GM21723 (cell line): Measurements from ENCODE around the gene IFI27L2.

Experiments used
- ATAC-seq: cut with Tn5 transposase; IDR thresholded peaks from one replicate; pipeline ENCODE4 v1.9.1; 2021; ENCODE audit warnings: mild to moderate bottlenecking, moderate library complexity; ENCODE audit not compliant: unreplicated experiment

The IFI27L2 gene

DNA sequence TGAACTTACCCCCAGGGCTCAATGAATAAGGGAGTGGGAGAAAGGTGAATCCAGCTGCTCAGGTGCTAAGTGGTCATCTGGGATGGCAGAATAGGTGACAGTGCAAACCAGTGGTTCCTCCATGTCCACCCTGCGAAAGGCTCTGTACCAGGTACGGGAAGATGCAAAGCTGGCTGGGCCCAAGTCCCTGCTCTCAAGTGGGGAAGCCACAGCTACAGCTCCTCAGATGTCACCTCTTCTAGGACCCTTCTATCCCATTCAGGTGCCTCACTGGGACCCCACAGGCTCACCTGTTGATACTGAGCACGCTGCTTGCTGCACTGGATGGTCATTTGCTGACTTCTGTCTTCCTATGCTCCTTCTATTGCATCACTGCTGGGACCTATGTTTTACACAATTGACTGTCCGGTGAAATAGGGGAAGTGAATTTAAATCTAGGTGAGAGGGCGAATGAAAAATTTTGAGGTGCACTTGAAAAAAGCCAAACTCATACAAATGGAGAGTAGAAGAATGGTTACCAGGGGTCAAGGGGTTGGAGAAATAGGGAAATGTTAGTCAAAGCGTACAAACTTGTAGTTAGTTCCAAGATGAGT lies 24.4 kb upstream of the IFI27L2 start:
- no peak for ATAC-seq

DNA sequence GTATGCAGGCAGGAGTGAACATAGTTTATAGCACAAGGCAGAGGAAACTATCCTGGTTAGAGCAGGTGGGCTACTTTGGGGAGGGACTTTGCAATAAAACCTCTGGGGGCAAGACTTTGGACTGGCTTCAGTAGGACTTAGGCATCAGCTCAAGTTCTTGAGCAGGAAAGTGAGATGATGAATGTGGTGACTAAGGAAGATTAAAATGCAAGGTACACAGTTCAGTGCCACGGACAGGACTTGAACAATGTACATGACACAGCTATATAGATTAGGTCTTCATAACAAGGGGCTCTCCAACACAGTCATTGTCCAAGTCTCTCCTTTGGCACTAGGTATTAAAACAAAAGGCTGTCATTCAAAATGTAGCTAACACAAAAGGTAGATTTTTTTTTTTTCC lies 23.3 kb upstream of the IFI27L2 start:
- no peak for ATAC-seq

DNA sequence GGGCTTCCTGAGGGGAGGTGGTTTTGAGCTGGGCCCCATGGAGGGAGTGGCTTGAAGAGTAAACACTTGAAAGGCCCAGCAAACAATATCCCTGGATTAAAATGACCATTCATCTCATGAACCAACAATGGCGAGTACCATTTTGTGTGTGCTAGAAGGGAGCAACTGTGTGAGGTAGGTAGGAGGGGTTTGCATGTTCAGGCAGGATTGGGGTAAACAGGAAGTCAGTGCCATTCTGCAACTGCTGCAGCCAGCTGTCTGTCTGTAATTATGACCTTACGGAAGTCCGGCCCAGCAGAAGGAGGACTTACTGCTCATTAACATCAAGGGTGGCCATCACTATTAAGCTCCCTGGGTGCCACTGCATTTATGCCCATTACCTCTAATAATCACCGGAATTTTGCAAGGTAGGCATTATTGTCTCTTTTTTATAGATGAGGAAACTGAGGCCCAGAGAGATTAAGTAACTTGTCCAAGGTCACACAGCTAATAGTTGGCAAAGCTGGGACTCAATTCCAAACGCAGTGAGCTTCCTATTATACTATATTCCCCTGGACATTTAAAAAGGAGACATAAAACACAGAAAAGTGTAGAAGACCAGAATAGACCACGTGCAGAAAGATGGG lies 16.6 kb upstream of the IFI27L2 start:
- no peak for ATAC-seq

DNA sequence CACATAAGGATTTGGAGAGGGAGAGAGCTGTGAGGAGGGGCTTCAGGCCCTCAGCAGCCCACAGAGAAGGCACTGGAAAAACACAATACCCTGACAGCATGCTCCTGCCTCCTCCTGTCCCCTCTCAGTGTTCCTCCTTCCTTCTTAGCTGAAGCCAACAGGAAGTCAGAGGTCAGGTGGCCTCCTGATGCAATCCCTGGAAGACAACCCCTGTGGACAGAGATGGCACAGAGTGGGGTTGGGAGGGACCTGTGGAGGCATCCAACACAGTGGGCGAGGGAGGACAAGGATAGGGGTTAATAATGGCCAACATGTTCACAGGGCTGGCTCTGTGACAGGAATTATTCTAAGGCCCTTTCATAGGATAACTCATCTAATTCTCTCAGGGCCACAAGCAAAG lies 15.4 kb upstream of the IFI27L2 start:
- ATAC-seq = no peak

DNA sequence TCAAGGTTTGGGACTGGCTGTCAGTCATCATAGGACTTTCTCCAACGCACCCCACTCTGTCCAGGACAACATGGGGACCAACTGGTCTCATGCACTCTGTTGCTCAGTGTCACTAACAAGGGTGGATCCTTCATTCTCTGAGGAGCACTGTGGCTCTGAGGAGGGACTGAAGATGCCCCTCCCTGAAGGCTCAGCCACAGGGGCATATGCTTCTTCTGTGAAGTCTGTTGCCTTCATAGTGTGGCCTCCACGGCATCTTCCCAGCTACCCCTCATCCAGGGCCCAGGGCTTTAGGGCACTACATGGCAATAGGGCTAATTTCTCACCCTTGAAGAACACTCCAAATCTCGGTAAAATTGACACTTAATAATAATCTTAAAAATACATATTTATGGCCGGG lies 14.3 kb upstream of the IFI27L2 start:
- no peak for ATAC-seq

DNA sequence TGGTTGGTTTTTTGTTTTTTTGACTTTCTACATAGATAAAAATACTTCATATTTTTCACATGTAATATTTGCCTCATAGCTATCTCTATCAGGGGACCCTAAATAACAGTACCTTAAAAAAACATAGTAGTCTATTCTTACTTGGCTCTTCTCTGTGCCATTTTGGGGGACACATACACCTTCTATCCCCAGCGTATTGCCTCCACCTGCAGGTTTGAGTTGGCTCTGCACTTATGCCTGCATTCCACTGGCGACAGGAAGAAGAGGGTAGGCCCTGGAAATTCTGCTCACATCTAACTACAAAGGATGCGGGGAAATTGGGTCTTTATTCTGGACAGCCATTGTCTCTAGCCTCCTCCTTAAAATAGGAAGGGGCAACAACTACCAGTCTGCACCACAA lies 13.8 kb upstream of the IFI27L2 start:
- no peak for ATAC-seq

DNA sequence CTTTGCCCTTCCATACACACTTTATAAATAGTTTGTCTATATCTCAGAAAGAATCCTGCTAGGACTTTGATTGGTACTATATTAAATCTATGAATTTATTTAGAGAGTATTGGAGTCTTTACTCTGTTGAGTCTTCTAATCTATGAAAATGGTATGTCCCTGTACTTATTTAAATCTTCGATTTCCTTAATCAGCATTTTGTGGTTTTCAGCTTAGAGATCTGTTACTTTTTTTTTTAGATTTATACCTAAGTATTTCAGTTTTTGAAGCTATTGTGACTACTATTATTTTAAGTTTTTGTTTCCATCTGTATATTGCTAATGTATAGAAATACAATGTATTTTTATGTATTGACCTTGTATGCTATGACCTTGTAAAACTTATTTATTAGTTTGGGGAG lies 13.4 kb upstream of the IFI27L2 start:
- ATAC-seq = no peak

DNA sequence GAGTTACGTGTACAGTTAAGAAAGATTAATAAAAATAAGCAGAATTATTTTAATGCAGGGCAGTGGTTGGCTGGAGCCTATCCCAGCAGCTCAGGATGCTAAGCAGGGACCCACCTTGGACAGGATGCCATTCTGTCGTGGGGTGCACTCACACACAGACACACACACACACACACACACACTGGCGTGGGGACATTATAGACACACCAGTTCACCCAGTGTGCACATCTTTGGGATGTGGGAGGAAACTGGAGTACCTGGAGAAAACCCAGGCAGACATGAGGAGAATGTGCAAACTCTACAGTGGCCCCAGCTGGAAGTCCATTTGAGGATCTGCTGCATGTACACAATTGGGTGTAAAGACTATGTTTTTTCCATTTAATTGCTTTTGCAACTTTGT lies 12.8 kb upstream of the IFI27L2 start:
- ATAC-seq = no peak

DNA sequence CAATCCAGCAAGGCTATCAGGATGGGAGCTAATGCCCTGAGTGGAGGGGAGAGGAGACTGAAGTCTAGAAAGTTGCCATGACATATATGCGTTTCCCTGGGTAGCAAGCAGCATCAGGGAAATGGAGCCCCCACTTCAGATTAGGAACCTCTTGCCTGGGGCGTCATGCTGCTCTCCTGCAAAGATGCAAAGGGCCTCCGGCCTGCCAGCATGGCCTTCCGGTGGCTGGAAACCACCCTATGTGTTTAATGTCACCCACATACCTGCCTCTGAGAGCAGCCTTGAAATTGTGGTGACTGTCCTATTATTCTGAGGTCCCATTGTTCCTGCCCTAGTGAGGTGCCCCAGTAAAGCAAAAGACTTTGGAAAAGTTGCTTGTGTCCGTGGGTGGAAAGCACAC lies 10.0 kb upstream of the IFI27L2 start:
- no peak for ATAC-seq

DNA sequence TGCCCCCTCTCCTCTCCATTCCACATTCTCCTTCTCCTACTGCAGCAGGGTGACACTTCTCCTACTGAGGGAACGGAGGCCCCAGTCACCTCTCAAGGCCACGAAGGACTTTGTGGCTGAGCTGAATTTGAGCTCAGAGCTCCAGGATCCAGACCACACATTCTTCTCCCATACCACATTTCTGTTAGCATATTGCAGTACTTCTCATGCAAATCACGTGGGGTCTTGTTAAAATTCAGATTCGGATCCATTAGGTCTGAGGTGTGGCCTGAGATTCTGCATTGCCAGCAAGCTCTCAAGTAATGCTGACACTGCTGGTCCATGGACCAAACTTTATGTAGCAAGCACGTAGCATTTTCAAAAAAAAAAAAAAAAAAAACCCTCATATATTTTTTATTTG lies 9.6 kb upstream of the IFI27L2 start:
- ATAC-seq = no peak

DNA sequence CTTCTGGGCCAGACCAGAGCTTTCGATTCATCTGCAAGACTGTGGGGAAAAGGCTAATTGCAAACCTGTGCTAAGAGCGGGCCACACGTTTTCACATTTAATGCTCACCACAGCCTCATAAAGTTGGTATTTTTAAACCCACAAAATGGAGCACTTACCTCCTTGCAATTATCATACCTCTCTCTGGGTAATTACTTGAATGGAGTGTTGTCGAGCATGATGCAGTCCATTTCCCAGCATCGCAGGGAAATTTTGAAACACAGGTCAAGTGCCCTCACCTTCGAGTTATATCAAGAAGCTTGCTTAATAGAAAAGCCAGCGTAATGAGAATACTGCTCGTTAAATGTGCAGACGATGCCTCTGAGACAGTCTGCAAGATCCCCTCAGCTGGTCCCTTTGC lies 8.8 kb upstream of the IFI27L2 start:
- ATAC-seq = no peak

DNA sequence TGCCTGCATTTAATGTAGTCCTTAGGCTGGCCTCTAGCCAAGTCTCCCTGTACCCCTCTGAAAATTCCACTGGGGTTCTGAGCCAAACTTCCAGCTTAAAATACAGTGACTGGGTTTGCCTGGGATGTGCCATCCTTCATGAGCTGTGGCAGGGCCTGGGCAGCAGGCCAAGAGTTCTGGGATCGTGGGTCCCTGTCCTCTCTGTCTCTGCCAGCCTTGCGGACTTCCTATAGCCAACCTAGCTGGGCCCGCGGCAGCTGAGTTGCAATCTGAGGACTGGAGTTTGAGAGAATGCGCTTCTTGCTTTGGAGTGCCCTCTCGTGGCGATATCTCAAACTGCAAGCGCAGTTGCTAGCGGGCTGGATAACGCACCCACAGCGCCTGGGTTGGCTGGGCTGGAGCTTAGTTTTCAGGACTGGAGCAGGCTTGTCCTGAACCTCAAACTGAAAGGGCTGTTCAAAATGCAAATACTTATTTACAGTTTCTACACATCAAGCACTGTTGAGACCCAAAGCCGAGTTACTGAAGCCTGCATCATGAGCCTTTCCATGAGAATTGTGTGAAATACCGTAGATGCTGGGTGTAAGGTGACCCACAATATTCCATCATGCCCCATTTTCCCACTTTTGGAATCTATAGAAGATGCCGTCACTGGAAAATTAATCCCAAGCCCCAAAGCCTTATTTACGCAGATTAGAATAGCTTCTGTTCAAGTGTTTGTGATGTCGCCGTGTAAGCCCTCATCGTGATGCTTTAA lies 7.3 kb upstream of the IFI27L2 start:
- peak; percentile 90 for ATAC-seq

DNA sequence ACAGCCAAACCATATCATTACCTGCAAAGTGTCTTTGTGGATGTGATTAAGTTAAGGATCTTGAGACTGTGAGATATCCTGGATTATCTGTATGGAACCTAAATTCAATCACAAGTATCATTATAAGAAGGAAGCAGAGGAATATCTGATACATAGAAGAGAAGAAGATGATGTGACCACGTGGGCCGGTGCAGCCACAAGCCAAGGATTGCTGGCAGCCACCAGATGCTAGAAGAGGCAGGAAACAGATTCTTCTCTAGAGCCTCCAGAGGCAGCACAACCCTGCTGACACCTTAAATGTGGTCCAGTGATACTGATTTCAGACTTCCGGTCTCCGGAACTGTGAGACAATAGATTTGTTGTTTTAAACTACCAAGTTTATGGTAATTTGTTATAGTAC lies 6.1 kb upstream of the IFI27L2 start:
- no peak for ATAC-seq

DNA sequence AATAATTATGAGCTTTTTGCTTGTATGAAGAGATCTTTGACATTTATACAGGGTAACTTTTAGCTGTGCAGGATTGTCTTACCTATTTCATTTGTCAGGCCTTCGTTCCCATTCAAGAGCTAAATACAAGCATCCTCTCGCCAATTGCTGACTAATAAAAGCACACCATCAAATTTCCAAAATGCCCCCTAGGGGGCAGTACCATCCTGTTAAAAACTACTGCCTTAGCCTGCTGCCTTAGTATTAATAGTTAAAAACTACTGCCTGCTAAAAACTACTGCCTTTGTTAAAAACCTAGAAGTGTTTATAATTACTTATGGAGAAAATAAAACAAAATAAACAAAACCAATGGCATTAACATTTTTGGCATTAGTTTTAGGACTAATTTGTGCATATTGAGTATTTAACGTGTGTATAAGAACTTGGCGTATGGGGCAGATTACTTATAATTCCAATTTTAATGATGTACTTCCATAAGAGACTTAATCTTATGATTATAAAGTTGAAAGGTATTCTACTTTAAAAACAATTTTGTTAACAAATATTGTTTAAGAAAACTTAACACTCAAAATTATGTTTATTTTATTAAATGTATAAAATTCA lies 3.0 kb upstream of the IFI27L2 start:
- peak; percentile 42 for ATAC-seq

DNA sequence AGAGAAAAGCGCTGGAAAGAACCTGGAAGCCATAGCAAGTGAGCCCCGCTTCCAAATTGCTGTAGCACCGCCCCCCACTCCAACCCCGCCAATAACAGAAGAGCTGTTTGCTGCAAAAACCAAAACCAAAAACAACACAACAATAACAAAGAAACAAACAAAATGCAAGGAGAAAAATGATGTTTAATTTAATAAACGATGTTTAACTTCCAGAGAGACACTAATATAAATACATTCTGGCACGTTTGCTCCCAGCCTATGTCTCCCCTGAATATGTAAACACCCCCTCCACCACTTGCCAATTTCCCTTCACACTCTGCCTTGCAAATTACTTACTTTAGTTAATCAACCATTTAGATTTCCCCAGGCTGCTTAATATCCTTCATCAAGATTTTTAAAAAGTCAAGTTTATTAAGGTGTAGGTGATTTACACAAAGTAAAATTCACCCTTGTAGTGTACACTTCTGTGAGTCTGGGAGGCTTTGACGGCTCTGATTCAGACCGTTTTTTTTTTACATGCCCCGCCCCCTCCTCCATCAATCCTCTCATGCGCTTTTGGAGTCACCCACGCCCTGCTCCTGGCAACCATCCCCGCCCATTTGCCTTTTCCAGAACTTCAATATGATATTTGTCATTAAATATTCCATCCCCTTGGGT lies 482 bp upstream of the IFI27L2 start:
- ATAC-seq = no peak

DNA sequence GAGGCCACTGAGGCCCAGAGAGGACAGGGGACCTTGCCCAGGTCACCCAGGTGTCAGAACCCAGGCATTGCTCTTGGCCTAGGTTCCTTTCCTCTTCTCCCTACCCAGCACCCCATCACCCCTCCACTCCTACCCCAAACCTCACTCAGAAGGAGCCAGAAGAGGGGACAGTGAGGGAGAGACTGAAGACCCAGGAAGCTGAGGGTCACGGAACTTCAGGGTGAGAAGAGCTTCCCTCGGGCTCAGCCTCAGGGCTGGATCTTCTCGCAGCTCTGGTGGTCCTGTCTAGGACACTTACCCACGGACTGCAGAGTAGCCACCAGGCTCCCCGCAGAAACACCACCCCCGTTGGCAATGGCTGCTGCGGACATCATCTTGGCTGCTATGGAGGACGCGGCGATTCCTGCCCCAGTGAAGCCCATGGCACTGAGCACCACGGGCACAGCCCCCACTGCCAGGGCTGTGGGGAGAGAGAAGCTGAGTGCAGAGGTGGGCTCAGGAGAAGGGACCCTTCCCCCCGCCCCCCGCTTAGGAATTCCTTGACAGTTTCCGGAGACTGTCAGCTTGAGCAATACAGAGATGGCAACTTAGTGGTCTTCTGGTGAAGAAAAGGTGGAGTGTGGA lies 1.1 kb downstream of the IFI27L2 start:
- no peak for ATAC-seq

DNA sequence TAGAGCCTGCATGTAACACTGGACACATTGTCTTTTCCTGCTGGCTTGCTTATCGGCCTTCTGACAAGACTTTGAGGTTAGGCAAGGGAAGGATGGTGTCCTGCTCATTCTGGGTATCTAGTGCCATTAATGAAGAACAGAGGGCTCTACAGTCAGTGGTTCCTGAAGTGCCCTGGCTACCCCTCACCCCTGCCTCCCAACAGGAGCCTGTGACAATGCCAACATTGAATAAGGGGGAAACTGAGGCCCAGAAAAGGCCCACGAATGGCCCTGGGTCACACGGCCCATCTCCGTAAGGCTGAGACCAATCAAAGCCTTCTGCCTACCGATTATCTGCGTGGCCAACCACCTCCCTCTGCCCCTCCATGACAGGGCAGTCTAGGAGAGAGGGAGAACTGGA lies 2.1 kb downstream of the IFI27L2 start:
- ATAC-seq = no peak

DNA sequence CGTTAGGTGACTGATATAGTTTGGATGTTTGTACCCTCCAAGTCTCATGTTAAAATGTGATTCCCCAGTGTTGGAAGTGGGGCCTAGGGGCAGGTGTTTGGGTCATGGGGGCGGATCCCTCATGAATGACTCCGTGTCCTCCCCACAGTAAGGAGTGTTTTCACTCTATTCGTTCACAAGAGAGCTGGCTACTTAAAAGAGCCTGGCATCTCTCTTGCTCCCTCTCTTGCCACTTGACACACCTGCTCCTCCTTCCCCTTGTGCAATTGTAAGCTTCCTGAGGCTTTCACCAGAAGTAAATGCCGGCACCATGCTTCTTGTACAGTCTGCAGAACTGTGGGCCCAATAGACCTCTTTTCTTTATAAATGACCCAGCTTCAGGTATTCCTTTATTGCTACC lies 2.6 kb downstream of the IFI27L2 start:
- no peak for ATAC-seq

DNA sequence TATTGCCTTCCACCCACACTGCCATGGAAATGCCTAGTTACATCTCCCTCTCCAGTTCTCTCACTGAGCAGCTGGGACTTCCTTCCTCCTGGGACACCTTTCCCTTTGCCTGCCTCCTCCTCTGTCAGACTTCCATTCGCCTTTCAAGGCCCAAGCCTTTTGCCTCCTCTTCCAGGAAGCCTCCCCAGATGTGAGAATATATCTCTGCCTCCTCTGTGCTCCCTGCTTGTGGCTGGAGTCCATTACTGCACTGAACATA lies 3.1 kb downstream of the IFI27L2 start:
- no peak for ATAC-seq

DNA sequence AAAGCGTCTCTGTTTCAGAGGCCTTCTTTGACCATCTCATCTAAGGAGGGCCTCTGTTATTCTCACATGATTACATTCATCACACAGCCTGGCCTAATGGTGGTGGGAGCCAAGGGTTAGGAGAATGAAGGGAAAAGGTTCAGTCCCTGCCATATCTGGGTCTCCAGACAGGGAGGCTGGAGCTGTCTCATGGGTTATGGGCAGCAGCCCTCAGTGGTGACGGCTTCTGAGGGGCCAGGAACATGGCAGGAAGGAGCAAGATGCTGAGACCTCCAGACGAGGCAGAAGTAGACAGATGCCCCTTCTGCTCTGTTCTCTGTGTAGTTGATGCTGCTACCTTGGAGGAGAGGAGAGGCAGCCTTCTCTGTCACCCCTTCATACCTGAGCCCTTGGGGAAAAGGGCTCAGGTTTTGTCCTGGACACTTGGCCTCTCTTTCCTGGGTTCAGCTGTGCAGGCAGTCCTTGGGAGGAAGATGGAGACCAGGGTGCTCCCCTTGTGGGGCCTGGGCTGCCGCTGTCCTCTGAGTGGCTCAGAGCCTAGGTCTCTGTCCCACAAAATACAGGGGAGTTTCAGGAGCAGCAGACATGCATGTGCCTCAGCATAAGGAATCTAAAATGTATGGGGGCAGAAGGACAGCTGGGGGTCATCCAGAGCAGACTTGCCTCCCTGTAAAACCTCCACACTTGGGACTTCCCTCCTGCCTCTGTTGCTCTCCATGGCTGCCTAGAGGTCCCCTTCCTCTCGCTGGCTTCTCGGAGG lies 3.6 kb downstream of the IFI27L2 start:
- ATAC-seq = no peak
